GM21360 (cell line): Measurements from ENCODE around the gene CWF19L1.

Source experiments
- ATAC-seq: cut with Tn5 transposase; IDR thresholded peaks from one replicate; pipeline ENCODE4 v1.9.1; 2021; ENCODE audit warnings: mild to moderate bottlenecking, moderate library complexity; ENCODE audit not compliant: unreplicated experiment

The CWF19L1 gene

GRCh38 chr10:100184426-100184825, 83.0 kb downstream of the CWF19L1 start:
- no peak for ATAC-seq

- ATAC-seq: no peak
Measured at GRCh38 chr10:100183481-100183880, 84.0 kb downstream of the CWF19L1 start.

GRCh38 chr10:100182908-100183307, 84.5 kb downstream of the CWF19L1 start:
- ATAC-seq: no peak
